K562 (cell line): ENCODE results near the gene CCDC136. TPM values are rescaled to one million over a fixed set of nuclear protein-coding genes. Genes with fewer than 3 reads are reported as not detected.

Experiments used
- BRF2 ChIP-seq: IDR thresholded peaks from 3 replicates; pipeline ENCODE4 v1.6.1; 2011; ENCODE audit warnings: borderline replicate concordance, mild to moderate bottlenecking; ENCODE audit not compliant: insufficient read length, insufficient read depth
- E2F4 ChIP-seq: sonication (generic); formaldehyde crosslinking; IDR thresholded peaks from 2 replicates; pipeline ENCODE4 v1.8.0; 2022; ENCODE audit warnings: mild to moderate bottlenecking, low read depth, missing genetic modification reagents
- ERF ChIP-seq: fragments of 450-650 bp; formaldehyde crosslinking; IDR thresholded peaks from 2 replicates; pipeline ENCODE4 v1.4.0; 2020; ENCODE audit warnings: mild to moderate bottlenecking, mixed read lengths
- FOXK1 ChIP-seq: sonication (generic); formaldehyde crosslinking; IDR thresholded peaks from 2 replicates; pipeline ENCODE4 v1.8.0; 2022; ENCODE audit warnings: missing genetic modification reagents, mild to moderate bottlenecking, borderline replicate concordance
- GABPB1 ChIP-seq: sonication (generic); formaldehyde crosslinking; IDR thresholded peaks from 2 replicates; pipeline ENCODE4 v1.8.0; 2022; ENCODE audit warnings: mild to moderate bottlenecking, missing genetic modification reagents
- JUN ChIP-seq, 2 experiments: sonication (generic) in 1 of 2; formaldehyde crosslinking in 1 of 2; IDR thresholded peaks; 2 replicates each; pipeline versions ENCODE4 v1.6.1 to v1.8.0; 2012 to 2022; ENCODE audit warnings: borderline replicate concordance in 2 of 2, mild to moderate bottlenecking in 2 of 2, improper control_type of control experiment in 1 of 2, low read depth in 1 of 2, low read length in 1 of 2, missing genetic modification reagents in 1 of 2
- KDM5B ChIP-seq: fragments of 200-600 bp; sonication (generic); IDR thresholded peaks from 2 replicates; pipeline ENCODE4 v1.6.1; 2012; ENCODE audit warnings: low read depth, mild to moderate bottlenecking, moderate library complexity, low read length, control low read depth, inconsistent platforms; ENCODE audit not compliant: insufficient replicate concordance
- KHSRP ChIP-seq: fragments of 450-650 bp; IDR thresholded peaks from 2 replicates; pipeline ENCODE4 v1.6.1; 2017
- KLF6 ChIP-seq: fragments of 250-450 bp; sonication (Bioruptor Pico); IDR thresholded peaks from 2 replicates; pipeline ENCODE4 v1.4.0; 2020; ENCODE audit warnings: mild to moderate bottlenecking, moderate library complexity, borderline replicate concordance
- MIER1 ChIP-seq: fragments of 450-650 bp; IDR thresholded peaks from 2 replicates; pipeline ENCODE4 v1.6.1; 2016; ENCODE audit warnings: antibody characterized with exemption, mild to moderate bottlenecking, low read depth
- NR2C2 ChIP-seq, 2 experiments: fragments of 200-800 bp in 1 of 2; sonication (Bioruptor generic) in 1 of 2; sonication (generic) in 1 of 2; formaldehyde crosslinking in 1 of 2; IDR thresholded peaks; 2 replicates each; pipeline versions ENCODE4 v1.6.1 to v1.8.0; 2016 to 2022; ENCODE audit warnings: mild to moderate bottlenecking in 1 of 2, missing compliant biosample characterization in 1 of 2, missing genetic modification characterization in 1 of 2, missing genetic modification reagents in 1 of 2
- RBFOX2 ChIP-seq: fragments of 200-400 bp; formaldehyde crosslinking; IDR thresholded peaks from 2 replicates; pipeline ENCODE4 v1.6.1; 2017; ENCODE audit warnings: low read depth, mild to moderate bottlenecking, low read length, moderate library complexity
- RBM15 ChIP-seq: fragments of 200-400 bp; formaldehyde crosslinking; IDR thresholded peaks from 2 replicates; pipeline ENCODE4 v1.6.1; 2018; ENCODE audit warnings: mild to moderate bottlenecking, low read length, moderate library complexity; ENCODE audit not compliant: insufficient read depth
- TCF7L2 ChIP-seq: fragments of 150-350 bp; IDR thresholded peaks from 2 replicates; pipeline ENCODE4 v1.6.1; 2016; ENCODE audit warnings: low read depth, mild to moderate bottlenecking, low read length, moderate library complexity
- ZNF655 ChIP-seq: fragments of 250-450 bp; sonication (Bioruptor Pico); IDR thresholded peaks from 2 replicates; pipeline ENCODE4 v1.5.0; 2021
- ZNF695 ChIP-seq: fragments of 450-650 bp; formaldehyde crosslinking; IDR thresholded peaks from 2 replicates; pipeline ENCODE4 v1.4.0; 2020; ENCODE audit warnings: mild to moderate bottlenecking, moderate library complexity
- ZNF699 ChIP-seq: fragments of 250-450 bp; sonication (Bioruptor Pico); IDR thresholded peaks from 2 replicates; pipeline ENCODE4 v1.8.0; 2021; ENCODE audit warnings: mild to moderate bottlenecking, moderate library complexity; ENCODE audit not compliant: insufficient replicate concordance
- ZNF79 ChIP-seq: fragments of 250-450 bp; sonication (Bioruptor Pico); IDR thresholded peaks from 2 replicates; pipeline ENCODE4 v1.4.0; 2020; ENCODE audit warnings: low read depth, mild to moderate bottlenecking, moderate library complexity
- polyA plus RNA-seq, 8 experiments: library from polyadenylated mRNA; depleted of rRNA in 4 of 8; stranded (reverse) in 5 of 8; unstranded in 3 of 8; fragments of >200 nt; fragmentation: Nextera tagmentation in 2 of 8; fragmentation: Illumina TruSeq in 1 of 8; extraction: Ambion mirVana in 2 of 8; extraction: Trizol in 1 of 8; gene quantifications; 2 replicates each; pipeline versions ENCODE4 v1.2.1 to v1.2.3, GENCODE V29; 2011 to 2014; ENCODE audit warnings: inconsistent platforms in 1 of 8, missing spikeins in 1 of 8
- total RNA-seq, 7 experiments: library from RNA; depleted of rRNA in 6 of 7; stranded (reverse); fragments of >200 nt in 6 of 7; fragmentation: Illumina TruSeq in 2 of 7; extraction: Trizol in 2 of 7; gene quantifications; 2 replicates each; pipeline versions ENCODE4 v1.2.1 to v1.2.3, GENCODE V29; 2011 to 2021; ENCODE audit warnings: low replicate concordance in 1 of 7
- TF ChIP-seq, protein P1 (sequence below), 2 experiments: fragments of 450-650 bp; IDR thresholded peaks; 2 replicates each; pipeline ENCODE4 v1.6.1; 2018; ENCODE audit warnings: mild to moderate bottlenecking in 2 of 2, low read depth in 1 of 2; ENCODE audit not compliant: partially characterized antibody in 2 of 2

The CCDC136 gene
- total and polyA plus RNA-seq, 9 of the 15 experiments (the other 6 are each of a cell fraction or from before 2014, with no cell fraction given): 2.4 to 40.8 (median 26.5) TPM

GRCh38 chr7:128861957-128862570 lies 70.3 kb downstream of the CCDC136 start (continued):
- TF ChIP-seq, protein P1, sequence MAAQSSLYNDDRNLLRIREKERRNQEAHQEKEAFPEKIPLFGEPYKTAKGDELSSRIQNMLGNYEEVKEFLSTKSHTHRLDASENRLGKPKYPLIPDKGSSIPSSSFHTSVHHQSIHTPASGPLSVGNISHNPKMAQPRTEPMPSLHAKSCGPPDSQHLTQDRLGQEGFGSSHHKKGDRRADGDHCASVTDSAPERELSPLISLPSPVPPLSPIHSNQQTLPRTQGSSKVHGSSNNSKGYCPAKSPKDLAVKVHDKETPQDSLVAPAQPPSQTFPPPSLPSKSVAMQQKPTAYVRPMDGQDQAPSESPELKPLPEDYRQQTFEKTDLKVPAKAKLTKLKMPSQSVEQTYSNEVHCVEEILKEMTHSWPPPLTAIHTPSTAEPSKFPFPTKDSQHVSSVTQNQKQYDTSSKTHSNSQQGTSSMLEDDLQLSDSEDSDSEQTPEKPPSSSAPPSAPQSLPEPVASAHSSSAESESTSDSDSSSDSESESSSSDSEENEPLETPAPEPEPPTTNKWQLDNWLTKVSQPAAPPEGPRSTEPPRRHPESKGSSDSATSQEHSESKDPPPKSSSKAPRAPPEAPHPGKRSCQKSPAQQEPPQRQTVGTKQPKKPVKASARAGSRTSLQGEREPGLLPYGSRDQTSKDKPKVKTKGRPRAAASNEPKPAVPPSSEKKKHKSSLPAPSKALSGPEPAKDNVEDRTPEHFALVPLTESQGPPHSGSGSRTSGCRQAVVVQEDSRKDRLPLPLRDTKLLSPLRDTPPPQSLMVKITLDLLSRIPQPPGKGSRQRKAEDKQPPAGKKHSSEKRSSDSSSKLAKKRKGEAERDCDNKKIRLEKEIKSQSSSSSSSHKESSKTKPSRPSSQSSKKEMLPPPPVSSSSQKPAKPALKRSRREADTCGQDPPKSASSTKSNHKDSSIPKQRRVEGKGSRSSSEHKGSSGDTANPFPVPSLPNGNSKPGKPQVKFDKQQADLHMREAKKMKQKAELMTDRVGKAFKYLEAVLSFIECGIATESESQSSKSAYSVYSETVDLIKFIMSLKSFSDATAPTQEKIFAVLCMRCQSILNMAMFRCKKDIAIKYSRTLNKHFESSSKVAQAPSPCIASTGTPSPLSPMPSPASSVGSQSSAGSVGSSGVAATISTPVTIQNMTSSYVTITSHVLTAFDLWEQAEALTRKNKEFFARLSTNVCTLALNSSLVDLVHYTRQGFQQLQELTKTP (IDR thresholded peaks at IDR 0.05; ENCODE audit: low read depth in 1 of 2, partially characterized antibody in 2 of 2): no peak
- TF ChIP-seq ZNF699 (no peak), RBM15 (no peak), FOXK1 (no peak), JUN (IDR thresholded peaks at IDR 0.05; ENCODE audit: borderline replicate concordance, low read depth, low read length) (no peak), JUN (CRISPR knock-in tag; IDR thresholded peaks at IDR 0.05; ENCODE audit: borderline replicate concordance) (no peak), GABPB1 (CRISPR knock-in tag) (no peak), KDM5B (no peak), ZNF695 (CRISPR knock-in tag) (no peak), ZNF655 (CRISPR knock-in tag) (no peak), ZNF79 (CRISPR knock-in tag) (no peak), RBFOX2 (no peak), NR2C2 (CRISPR knock-in tag; IDR thresholded peaks at IDR 0.05) (no peak), NR2C2 (tag; IDR thresholded peaks at IDR 0.05) (no peak), TCF7L2 (no peak), E2F4 (CRISPR knock-in tag) (peak; percentile 60; the same call in 1 of the 2 replicates), KLF6 (no peak), KHSRP (no peak), MIER1 (peak; percentile 37; the same call in 1 of the 2 replicates), BRF2 (no peak), ERF (CRISPR knock-in tag) (no peak)
